GM12875 (cell line): ENCODE results near the gene C2CD2.

Experiments used
- H3K4me3 ChIP-seq: one replicate; pipeline ENCODE4 v1.5.1; 2011; ENCODE audit warnings: low read depth, low read length, control low read depth
- CTCF ChIP-seq: IDR thresholded peaks from 2 replicates; pipeline ENCODE4 v1.5.1; 2011; ENCODE audit warnings: low read depth, mild to moderate bottlenecking, control low read depth, inconsistent platforms, low read length, moderate library complexity, borderline replicate concordance; ENCODE audit not compliant: insufficient read depth

Gene C2CD2

GRCh38 chr21:41974752-41975053, 20.9 kb upstream of the C2CD2 start:
- no peak for TF ChIP-seq CTCF
- no peak overlapping the region for H3K4me3 ChIP-seq

GRCh38 chr21:41973861-41974751, 20.3 kb upstream of the C2CD2 start:
- peak; percentile 27; the same call in 1 of the 2 replicates for TF ChIP-seq CTCF
- H3K4me3 ChIP-seq = no peak overlapping the region

- H3K4me3 ChIP-seq = no peak overlapping the region
- TF ChIP-seq CTCF = no peak
Observed at GRCh38 chr21:41973427-41973831, 19.6 kb upstream of the C2CD2 start.

GRCh38 chr21:41972511-41973205, 18.8 kb upstream of the C2CD2 start:
- H3K4me3 ChIP-seq = no peak overlapping the region
- no peak for TF ChIP-seq CTCF

GRCh38 chr21:41971891-41972290, 18.1 kb upstream of the C2CD2 start:
- no peak overlapping the region for H3K4me3 ChIP-seq
- no peak for TF ChIP-seq CTCF

GRCh38 chr21:41970751-41971653, 17.2 kb upstream of the C2CD2 start:
- TF ChIP-seq CTCF = no peak
- H3K4me3 ChIP-seq = no peak overlapping the region
